NCI-H187 treated with DMSO at 0.1 percent for 48 hours (cell line): ENCODE results near the gene BTBD9.

Experiments
- DNase-seq: peaks from one replicate; lab custom pipeline; 2025; lab: John Stamatoyannopoulos, UW

Gene BTBD9

DNA sequence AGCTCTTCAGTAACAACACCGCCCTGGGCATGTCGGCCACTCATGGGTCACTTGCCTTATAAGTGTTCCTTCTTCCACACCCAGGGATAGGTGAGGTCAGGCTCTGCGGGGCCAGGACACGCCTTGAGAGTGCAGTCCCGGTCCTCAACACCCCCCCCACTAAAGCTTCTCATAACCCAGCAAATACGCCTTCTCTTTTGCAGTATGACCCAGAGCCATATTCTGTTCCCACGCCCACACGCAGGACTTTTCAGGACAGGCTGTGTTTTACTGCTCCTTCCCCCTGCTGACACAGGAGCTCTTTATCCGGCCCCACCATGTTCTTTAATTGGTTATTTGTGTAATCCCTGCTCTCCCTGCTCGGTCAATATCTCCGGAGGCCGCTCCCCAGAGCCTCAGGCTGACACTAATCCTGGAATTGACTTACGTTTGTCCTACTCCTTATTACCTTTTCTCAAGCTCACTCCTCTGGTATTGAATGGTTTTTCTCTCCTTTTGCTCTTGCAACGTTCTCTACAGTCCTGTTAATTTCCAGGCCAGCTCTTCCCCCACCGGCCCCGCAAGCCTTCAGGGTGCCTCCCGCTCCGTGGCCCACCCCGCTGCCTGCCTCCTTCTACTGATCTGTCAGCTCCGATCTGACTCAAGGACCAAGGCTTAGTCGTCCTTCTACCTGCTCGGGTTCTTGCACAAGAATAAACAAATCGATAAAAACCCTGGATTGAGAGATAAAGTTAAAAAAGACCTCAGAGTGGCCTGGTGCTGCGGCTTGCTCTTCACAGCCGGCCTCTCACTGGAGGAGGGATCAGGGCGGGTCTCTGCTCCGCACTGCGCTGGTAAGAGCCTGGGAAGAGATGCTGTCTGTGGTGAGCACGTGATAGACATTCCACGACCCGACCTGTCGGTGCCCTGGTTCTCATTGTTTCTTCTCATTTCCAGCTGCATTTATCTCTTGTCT lies 462.7 kb downstream of the BTBD9 start:
- no peak for DNase-seq

DNA sequence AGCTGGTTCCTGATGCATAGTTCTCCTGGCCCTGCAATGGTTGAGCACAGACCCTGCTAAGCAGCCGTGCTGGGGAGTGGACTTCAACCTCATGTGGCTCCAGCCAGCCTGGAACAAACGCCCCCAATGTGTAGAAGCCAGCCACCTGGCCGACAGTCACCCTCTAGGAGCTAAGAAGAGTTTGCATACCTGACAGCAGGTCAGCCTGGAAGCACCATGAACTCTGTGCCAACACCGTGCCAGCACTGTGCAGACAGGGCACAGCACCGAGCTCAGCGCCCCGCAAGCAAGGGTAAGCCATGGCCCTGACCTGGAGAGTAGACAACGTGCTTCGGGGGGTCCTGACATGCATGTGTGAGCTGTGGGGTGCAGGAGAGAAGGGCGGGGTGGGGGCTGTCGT lies 463.9 kb downstream of the BTBD9 start:
- no peak for DNase-seq

DNA sequence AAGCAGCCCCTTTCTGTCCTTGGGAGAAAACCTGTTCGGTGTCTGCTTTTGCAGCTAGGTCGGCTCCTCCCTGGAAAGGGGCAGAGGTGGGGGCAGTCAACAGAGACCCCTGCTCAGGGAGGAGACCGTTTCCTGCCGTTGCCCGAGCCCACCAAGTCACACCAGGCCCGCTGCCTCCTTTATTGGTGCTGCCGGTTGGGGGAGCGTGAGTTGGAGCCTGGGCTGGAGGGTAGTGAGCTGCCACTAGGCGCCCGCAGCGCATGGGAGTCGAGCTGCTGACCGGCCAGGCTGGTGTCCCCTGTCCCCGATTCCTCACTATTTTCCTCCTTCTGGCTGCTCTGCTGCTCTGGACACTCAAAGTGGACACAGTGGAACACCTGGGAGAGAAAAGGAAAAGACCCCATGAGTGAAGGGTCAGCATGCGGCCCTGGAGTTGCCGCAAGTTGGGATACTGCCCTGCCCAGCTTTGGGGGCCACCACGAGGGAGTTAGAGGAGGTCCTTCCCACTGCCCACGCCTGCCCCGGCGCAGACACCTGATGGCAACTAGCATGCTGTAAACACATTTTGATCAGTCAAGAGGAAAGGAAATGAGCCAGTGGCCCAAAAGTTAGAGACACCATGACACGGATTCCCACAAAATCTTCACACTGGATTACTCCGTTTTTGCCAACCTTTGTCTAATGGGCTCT lies 464.8 kb downstream of the BTBD9 start:
- DNase-seq = no peak

DNA sequence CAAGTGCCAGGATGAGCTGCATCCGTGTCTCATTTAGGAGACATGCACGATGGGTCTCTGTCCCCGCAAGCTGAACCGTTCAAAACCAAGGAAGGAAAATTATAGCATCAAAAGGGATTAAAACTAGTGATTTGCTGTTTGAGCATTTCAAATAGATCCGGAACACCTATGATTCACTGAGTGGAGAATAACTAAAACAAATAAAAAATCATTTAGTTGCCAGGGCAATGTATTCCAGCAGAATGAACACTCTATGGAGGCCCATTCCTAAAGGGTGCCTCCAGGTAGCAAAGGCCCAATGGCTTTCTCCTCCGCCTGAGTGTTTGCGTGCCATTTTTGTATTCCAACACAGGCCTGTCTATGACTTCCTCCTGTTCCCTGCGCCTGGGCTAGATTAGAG lies 465.4 kb downstream of the BTBD9 start:
- DNase-seq = no peak

DNA sequence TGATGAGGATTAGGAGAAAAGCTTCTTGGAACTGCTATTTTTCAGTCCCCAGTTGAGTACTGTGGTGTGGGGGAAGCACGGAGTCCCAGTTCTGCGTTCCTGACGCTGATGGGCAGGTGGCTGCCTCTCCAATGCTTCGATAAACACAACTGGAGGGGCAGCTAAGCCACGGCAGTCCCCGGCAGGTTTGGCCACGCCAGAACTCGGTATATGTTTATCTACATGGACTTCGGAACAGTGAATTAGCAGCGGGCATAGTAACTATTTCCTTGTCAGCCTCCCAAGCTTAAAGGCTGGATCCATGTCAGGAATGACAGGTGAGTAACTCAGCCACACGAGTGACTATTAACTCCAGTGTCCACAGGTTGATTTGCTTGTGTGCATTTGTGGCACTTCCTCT lies 465.8 kb downstream of the BTBD9 start:
- DNase-seq = no peak

DNA sequence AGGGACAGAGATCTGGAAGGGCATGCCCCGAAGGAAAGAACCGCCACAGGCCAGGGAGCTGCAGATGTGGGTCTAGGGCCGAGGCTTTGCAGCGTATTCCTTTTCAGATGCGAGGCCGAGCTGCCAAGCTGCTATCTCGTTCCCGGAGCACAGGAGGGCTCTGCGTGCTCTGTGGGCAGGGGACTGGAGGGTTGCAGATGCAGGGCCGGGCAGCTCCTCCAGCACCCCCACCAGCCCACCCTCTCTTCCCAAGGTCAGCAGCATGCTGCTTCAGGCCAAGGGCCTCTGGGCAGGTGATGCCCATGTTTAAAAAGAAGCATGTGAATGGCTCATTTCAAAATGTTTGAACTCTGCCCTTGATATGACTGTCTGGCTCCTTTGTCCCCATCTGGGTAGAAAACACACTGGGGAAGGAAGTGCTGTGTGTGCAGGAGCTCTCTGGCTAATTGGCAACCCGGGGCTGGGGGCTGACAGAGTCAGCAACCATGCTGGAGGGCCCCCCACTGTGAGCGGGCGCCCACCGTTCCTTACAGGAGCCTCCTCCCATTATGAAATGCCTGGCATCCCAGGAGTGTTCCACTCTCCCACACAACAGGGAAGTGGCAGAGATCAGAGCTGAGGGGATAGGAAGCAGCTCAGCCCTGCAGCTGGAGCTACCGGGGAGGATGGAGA lies 466.9 kb downstream of the BTBD9 start:
- DNase-seq = no peak

DNA sequence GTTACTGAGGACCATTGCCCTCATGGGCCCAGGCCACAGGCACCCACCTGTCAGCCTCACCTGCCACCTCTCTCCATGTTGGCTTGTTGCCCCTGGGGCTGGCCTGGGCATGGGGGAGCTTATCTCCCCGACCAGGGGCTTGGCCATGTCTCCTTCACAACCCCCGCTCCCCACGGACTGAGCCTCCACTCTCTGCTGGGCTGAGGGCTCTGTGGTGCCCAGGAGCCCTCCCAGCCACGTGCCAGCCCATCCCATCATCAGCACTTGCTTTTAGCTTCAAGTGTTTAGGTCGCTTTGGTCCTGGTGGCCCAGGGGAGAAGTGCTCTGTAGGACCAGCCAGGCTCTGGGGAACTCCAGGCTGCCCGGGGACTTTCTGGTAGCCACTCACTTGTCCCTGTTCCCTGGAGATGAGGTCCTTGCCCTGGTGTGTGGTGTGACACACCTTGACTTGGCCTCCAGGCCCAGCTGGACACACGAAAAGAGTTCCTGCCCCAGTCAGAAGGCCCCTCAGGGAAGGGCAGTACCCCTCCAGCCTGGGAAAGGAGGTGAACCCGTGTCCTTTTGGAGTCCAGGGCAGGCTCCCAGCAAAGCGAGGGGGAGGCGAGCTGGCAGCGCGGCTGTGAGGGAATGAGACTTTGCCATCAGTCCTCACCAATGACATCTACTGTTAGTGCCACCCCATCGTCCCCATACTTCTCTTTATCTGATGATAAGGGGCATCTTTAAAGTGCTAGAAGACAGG lies 467.6 kb downstream of the BTBD9 start:
- DNase-seq = no peak

DNA sequence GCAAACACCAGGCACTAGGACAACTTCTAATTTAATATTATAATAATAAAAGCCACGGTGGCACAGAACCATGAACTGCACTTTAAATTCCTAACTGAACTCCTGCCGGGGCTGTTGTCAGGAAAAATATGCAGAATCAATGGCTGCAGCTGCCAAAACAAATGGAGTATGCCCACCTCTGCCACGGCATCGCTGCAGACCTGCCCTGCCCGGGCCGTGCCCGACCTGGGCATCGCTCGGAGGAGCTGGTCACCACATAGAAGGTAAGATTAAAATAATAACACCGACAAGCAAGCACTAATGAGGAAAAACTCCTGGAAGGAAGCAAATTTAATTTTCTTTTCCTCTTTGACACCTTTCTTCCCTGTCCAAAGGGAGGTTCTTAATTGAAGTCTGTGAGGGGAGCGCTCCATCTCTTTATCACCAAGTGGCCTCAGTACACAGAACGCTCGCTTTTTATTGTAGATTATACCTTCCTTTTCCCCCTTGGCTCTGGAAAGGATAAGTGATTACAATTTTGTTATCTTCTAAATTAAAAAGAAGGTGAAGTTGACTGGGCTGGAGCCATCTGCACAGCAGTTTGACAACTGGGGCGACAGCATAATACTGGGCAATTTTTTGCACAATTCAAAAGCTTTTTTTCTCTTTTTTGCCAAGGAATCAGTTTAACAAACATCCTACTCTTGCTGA lies 468.9 kb downstream of the BTBD9 start:
- DNase-seq = no peak

DNA sequence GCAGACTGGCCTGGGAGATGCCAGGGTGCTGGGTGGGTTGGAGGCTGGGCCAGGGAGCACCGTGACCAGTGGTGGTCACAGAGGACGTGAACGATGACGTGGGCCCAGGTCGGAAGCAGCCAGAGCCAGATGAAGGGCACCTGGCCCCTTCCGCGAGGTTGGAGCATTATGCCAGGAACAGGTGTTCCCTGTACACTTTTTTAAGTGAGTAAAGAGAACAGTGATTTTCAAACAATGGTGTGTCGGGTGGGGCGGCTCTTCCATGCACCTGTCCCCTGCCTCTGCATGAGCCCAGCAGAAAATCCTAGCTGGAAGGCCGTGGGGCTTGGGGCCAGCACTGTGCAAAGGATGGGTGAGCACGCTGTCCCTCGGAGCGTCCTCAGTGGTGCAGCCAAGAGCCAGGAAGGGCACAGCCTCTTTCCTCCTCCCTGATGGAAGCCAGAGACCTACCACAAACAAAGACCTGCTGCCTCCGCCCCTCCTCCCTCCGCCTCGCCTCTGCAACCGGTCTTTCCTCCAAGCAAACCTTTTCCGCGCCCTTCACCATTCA lies 469.7 kb downstream of the BTBD9 start:
- peak; percentile 95 for DNase-seq

DNA sequence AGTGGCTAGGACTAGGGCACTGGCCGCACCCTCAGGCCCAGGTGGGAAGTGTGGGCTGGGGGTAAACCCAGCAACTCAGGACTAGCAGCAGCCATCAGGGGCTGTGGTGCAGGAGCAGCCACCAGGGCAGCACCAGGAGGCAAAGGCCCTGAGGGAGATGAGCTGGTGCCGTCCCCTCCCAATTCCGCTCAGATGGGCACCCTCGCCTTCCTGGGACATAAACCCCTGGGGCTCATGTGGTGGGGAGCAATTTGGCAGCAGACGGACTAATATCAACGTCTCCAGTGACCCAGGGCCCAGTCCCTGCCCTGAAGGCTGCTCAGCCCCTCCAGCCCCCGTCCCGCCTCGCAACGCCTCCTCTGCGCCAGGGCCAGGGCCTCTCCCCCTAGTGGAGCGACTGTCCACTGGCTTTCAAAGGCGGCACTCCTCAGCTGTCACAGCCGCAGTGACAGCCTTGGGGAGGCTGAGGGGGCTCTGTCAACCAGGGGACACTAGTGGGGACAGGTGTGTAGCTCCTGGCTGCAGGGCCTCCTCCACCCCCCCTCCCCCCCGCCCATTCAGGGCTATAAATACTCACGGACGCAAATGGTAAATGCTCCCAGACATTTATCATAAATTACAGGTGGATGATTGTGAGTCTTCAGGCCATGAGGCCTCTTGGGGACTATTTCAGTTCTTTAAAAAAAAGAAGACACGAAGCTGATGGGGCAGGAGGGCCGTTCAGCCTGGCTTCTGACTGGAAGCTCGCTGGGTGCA lies 470.3 kb downstream of the BTBD9 start:
- peak; percentile 69 for DNase-seq

DNA sequence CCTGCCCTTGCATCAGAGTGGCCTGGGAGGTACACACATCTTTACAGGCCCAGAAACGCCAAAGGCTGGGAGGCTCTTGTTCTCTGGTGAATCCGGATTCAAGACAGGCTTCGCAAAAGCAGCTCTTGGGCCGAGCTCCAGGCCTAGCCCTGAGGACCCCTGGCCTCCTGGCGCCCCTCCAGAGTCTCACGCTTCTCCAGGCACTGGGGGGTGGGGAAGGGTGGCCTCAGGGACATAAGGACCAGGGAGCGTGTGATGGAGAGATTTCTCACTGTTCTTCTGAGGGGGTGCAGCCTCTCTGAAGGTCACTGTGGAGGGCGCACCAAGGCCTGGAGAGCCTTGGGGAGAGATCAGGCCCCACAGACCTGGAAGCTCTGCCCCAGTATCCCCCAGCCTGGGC lies 471.0 kb downstream of the BTBD9 start:
- DNase-seq = no peak

DNA sequence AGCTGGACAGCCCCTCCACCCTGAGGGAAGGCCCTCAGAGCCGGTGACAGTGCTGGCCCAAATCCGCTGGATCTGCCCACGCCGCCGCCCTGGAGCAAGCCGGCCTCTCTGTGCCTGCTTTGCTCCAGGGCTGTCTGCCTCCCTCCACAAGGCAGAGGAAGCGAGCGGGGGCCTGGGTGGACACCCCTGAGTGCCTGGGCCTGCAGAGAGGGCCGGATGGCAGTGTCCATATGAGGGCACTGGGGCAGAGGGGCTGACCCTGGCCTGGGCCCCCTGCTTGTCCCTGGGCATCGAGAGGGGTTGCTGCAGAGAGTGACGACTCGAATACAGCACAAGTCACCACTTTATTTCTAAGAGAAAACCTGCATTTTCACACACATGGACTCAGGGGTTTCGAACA lies 471.6 kb downstream of the BTBD9 start:
- DNase-seq = no peak

DNA sequence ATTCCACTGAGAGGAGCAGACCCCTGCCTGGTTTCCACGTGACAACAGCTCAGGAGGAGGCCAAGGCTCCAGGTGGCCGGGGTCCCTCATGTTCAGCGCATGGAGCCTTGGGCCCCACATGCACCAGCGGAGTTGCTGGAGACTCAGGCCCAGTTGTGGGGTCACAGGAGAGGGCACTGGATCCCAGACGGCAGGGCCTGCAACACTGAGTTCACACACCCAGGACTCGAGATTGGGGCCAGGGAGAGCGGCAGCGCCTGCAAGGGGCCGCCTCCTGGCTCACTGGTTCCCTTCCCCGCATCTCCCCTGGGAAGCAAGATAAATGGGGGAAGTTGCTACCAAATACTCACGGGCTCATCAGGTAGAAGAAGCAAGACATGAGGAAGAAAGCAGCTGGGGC lies 472.1 kb downstream of the BTBD9 start:
- DNase-seq = no peak

DNA sequence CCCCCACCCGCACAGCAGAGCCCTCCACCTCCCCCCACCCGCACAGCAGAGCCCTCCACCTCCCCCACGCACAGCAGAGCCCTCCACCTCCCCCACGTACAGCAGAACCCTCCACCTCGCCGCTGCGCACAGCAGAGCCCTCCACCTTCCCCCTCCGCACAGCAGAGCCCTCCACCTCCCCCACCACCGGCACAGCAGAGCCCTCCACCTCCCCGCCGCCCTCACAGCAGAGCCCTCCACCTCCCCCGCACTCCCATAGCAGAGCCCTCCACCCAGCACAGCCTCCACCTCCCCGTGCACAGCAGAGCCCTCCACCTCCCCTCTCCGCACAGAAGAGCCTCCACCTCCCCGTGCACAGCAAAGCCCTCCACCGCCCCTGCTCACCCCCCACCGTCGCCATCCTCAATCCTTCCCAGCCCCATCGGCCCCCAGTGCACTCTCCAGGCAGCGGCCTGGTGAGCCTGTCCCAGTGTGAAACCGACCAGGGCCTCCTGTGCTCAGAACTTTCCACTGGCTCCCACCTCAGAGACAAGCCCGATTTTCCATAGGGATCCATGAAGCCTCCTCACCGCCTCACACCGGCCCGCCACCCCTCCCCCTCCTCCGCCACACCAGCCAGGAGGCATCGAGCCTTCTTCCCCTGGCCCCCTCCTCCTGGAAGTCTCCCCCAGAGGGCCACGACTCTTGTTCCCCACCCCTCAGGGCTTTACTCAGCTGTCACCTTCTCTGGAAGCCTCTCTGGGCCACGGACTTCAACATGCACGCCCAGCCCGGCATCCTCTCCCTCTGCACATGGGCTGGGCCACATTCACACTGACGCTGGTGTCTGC lies 473.1 kb downstream of the BTBD9 start:
- no peak for DNase-seq

DNA sequence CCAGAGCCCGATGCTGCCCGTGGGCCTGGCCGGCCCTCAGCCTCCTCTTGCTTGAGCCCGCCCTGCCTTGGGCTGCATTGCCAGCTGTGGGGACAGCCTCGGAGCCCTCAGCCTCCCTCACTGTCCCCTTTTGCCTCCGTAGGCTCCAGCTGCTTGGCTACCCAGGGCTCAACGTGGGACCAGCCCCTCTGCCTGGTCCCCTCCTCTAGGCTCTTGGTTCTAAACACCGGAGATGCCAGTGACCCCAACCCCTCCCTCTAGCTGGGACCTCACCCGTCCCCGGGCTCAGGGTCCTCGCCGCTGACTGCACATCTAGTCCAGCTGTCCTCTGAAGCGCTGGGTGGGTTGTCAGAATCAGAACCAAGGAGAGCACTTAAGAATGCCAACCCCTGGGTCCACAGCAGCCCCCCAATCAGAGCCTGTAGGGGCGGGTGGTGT lies 475.0 kb downstream of the BTBD9 start:
- DNase-seq = no peak

DNA sequence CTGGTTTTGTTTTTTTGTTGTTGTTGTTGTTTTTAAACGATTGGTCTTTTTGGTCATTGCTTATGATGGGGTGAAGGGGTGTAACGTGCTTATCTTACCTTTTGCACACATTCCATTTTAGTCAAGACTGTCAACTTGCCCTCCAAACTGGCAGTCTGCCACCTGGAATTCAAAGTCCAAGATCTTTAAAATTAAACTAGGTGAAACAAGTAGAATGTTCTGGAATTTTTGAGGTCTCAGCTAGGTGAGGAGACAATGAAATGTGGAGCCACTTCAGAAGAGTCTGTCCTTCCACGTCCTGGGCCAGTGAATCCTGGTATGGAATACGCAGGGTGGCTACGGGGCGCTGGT lies 475.6 kb downstream of the BTBD9 start:
- DNase-seq = no peak

DNA sequence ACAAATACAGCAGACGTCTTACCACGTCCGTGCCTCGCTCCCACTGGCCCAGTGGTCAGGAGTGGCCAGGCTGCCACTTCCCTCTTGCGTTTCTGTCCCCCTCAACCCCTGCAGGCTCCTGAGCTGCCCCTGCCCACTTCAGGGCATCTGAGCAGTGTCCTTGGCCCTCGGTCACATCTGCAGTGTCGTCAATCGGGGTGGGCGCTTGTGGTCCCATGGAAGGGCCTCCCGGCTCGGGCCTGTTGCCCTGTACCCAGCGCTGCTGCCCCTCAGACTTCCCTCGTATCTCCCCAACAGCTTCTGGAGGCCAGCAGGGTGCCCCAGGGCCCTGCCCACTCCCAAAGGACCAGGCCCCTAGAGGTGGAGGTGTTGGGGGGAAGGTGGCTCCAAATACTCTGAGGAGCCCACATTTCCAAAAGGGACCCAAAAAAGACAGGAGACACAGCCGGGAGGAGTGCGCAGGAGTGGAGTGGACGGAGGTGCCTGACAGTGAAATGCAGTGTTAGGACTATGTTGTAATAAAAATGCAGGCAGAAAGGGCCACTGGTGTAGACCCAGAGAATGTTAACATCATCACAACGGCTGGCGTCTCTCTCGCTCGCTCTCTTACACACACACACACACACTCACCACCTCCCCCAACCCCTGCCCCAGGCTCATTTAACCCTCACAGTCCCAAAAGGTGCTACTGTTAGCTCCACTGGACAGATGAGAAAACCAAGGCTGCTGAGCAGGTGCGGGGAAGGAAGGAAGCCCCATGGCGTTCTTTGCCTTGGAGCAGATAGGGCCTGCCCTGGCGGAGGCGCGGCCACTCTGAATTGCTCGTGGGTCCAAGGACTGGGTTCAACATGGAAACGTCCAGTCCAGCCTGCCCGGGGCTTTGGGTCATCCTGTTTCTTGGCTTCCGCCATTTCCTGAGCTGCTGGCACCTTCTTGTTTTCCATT lies 476.3 kb downstream of the BTBD9 start:
- no peak for DNase-seq

DNA sequence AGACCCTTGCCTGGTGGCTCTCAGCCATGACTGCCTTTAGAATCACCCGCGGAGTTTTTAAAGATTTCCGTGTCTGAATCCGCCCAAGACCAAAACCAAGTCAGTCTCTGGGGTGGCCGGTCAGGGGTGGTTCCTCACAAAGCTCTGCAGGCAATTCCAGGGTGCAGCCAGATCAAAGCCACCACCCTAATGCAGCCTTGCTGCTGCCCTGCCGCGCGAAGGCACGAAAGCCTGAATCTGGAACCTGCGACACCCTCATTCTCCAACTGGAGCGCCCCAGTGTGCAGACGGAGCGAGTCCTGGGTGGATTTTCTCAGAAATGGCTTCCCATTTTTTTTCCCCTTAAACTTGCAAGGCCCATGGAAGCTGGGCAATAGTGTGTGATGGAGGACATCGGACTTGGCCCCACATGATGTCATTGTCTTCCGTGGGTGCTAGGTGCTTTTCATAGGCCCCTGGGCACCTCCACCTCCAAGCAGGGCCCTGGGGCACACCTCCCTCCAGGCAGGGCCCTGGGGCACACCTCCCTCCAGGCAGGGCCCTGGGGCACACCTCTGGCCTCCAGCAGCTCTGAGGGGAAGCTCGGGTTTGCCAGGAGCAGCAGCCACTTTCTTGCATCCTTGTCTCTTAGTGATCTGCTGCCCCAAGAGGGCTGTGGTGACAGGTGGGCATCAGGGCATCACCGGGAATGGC lies 477.1 kb downstream of the BTBD9 start:
- no peak for DNase-seq
